ENCODE results near the gene MSH5.

- TF ChIP-seq EZH2 (IDR thresholded peaks at IDR 0.05; ENCODE audit: low read depth, unreplicated experiment) (no peak), ZNF331 (CRISPR knock-in tag; IDR thresholded peaks at IDR 0.05; ENCODE audit: low read depth) (no peak), EZH2phosphoT487 (IDR thresholded peaks at IDR 0.05; ENCODE audit: unreplicated experiment) (no peak), POLR2AphosphoS5 (IDR thresholded peaks at IDR 0.05; ENCODE audit: low read depth) (no peak), CREB1 (CRISPR knock-in tag; IDR thresholded peaks at IDR 0.05; ENCODE audit: low read depth) (no peak), NANOG (IDR thresholded peaks at IDR 0.05; ENCODE audit: borderline replicate concordance) (no peak), JUNB (IDR thresholded peaks at IDR 0.05; ENCODE audit: unreplicated experiment) (no peak), STAT1 (IDR thresholded peaks at IDR 0.05; ENCODE audit: unreplicated experiment) (no peak), ZNF114 (CRISPR knock-in tag; IDR thresholded peaks at IDR 0.05) (no peak)
- TF ChIP-seq, protein P1, sequence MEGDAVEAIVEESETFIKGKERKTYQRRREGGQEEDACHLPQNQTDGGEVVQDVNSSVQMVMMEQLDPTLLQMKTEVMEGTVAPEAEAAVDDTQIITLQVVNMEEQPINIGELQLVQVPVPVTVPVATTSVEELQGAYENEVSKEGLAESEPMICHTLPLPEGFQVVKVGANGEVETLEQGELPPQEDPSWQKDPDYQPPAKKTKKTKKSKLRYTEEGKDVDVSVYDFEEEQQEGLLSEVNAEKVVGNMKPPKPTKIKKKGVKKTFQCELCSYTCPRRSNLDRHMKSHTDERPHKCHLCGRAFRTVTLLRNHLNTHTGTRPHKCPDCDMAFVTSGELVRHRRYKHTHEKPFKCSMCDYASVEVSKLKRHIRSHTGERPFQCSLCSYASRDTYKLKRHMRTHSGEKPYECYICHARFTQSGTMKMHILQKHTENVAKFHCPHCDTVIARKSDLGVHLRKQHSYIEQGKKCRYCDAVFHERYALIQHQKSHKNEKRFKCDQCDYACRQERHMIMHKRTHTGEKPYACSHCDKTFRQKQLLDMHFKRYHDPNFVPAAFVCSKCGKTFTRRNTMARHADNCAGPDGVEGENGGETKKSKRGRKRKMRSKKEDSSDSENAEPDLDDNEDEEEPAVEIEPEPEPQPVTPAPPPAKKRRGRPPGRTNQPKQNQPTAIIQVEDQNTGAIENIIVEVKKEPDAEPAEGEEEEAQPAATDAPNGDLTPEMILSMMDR (conservative IDR thresholded peaks at IDR 0.05; ENCODE audit: low read depth in 2 of 2), result no peak
- TF ChIP-seq, protein P2, sequence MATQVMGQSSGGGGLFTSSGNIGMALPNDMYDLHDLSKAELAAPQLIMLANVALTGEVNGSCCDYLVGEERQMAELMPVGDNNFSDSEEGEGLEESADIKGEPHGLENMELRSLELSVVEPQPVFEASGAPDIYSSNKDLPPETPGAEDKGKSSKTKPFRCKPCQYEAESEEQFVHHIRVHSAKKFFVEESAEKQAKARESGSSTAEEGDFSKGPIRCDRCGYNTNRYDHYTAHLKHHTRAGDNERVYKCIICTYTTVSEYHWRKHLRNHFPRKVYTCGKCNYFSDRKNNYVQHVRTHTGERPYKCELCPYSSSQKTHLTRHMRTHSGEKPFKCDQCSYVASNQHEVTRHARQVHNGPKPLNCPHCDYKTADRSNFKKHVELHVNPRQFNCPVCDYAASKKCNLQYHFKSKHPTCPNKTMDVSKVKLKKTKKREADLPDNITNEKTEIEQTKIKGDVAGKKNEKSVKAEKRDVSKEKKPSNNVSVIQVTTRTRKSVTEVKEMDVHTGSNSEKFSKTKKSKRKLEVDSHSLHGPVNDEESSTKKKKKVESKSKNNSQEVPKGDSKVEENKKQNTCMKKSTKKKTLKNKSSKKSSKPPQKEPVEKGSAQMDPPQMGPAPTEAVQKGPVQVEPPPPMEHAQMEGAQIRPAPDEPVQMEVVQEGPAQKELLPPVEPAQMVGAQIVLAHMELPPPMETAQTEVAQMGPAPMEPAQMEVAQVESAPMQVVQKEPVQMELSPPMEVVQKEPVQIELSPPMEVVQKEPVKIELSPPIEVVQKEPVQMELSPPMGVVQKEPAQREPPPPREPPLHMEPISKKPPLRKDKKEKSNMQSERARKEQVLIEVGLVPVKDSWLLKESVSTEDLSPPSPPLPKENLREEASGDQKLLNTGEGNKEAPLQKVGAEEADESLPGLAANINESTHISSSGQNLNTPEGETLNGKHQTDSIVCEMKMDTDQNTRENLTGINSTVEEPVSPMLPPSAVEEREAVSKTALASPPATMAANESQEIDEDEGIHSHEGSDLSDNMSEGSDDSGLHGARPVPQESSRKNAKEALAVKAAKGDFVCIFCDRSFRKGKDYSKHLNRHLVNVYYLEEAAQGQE (IDR thresholded peaks at IDR 0.05; ENCODE audit: unreplicated experiment), result no peak
- TF ChIP-seq, protein P3, sequence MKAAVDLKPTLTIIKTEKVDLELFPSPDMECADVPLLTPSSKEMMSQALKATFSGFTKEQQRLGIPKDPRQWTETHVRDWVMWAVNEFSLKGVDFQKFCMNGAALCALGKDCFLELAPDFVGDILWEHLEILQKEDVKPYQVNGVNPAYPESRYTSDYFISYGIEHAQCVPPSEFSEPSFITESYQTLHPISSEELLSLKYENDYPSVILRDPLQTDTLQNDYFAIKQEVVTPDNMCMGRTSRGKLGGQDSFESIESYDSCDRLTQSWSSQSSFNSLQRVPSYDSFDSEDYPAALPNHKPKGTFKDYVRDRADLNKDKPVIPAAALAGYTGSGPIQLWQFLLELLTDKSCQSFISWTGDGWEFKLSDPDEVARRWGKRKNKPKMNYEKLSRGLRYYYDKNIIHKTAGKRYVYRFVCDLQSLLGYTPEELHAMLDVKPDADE (IDR thresholded peaks at IDR 0.05), result no peak
- TF ChIP-seq, protein P4, sequence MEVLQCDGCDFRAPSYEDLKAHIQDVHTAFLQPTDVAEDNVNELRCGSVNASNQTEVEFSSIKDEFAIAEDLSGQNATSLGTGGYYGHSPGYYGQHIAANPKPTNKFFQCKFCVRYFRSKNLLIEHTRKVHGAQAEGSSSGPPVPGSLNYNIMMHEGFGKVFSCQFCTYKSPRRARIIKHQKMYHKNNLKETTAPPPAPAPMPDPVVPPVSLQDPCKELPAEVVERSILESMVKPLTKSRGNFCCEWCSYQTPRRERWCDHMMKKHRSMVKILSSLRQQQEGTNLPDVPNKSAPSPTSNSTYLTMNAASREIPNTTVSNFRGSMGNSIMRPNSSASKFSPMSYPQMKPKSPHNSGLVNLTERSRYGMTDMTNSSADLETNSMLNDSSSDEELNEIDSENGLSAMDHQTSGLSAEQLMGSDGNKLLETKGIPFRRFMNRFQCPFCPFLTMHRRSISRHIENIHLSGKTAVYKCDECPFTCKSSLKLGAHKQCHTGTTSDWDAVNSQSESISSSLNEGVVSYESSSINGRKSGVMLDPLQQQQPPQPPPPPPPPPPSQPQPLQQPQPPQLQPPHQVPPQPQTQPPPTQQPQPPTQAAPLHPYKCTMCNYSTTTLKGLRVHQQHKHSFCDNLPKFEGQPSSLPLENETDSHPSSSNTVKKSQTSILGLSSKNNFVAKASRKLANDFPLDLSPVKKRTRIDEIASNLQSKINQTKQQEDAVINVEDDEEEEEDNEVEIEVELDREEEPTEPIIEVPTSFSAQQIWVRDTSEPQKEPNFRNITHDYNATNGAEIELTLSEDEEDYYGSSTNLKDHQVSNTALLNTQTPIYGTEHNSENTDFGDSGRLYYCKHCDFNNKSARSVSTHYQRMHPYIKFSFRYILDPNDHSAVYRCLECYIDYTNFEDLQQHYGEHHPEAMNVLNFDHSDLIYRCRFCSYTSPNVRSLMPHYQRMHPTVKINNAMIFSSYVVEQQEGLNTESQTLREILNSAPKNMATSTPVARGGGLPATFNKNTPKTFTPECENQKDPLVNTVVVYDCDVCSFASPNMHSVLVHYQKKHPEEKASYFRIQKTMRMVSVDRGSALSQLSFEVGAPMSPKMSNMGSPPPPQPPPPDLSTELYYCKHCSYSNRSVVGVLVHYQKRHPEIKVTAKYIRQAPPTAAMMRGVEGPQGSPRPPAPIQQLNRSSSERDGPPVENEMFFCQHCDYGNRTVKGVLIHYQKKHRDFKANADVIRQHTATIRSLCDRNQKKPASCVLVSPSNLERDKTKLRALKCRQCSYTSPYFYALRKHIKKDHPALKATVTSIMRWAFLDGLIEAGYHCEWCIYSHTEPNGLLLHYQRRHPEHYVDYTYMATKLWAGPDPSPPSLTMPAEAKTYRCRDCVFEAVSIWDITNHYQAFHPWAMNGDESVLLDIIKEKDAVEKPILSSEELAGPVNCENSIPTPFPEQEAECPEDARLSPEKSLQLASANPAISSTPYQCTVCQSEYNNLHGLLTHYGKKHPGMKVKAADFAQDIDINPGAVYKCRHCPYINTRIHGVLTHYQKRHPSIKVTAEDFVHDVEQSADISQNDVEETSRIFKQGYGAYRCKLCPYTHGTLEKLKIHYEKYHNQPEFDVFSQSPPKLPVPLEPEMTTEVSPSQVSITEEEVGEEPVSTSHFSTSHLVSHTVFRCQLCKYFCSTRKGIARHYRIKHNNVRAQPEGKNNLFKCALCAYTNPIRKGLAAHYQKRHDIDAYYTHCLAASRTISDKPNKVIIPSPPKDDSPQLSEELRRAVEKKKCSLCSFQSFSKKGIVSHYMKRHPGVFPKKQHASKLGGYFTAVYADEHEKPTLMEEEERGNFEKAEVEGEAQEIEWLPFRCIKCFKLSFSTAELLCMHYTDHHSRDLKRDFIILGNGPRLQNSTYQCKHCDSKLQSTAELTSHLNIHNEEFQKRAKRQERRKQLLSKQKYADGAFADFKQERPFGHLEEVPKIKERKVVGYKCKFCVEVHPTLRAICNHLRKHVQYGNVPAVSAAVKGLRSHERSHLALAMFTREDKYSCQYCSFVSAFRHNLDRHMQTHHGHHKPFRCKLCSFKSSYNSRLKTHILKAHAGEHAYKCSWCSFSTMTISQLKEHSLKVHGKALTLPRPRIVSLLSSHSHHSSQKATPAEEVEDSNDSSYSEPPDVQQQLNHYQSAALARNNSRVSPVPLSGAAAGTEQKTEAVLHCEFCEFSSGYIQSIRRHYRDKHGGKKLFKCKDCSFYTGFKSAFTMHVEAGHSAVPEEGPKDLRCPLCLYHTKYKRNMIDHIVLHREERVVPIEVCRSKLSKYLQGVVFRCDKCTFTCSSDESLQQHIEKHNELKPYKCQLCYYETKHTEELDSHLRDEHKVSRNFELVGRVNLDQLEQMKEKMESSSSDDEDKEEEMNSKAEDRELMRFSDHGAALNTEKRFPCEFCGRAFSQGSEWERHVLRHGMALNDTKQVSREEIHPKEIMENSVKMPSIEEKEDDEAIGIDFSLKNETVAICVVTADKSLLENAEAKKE (CRISPR knock-in tag; IDR thresholded peaks at IDR 0.05), result no peak
Measured at GRCh38 chr6:31706599-31706998, 33.2 kb upstream of the MSH5 start, which contains the start of gene LY6G6F.
